GM13977 (cell line): ENCODE data around the gene WARS2.

ENCODE experiments used
- DNase-seq: peaks from one replicate; pipeline ENCODE4 v3.0.0; 2012; ENCODE audit warnings: low spot score
- CTCF ChIP-seq: IDR thresholded peaks from 2 replicates; pipeline ENCODE4 v1.5.1; 2012; ENCODE audit warnings: mild to moderate bottlenecking, control low read depth; ENCODE audit not compliant: insufficient read depth; ENCODE audit errors: extremely low read depth, missing control alignments
- in situ Hi-C: fragments of 300-500 bp; cut with MboI; formaldehyde crosslinking; loops from one replicate; pipeline ENCODE4 v1.12.0; 2022; ENCODE audit warnings: low sequenced_read_pairs, low pct_unique_long_range_greater_than_20kb, mixed read lengths, inconsistent platforms; ENCODE audit not compliant: unreplicated experiment

The WARS2 gene

DNA sequence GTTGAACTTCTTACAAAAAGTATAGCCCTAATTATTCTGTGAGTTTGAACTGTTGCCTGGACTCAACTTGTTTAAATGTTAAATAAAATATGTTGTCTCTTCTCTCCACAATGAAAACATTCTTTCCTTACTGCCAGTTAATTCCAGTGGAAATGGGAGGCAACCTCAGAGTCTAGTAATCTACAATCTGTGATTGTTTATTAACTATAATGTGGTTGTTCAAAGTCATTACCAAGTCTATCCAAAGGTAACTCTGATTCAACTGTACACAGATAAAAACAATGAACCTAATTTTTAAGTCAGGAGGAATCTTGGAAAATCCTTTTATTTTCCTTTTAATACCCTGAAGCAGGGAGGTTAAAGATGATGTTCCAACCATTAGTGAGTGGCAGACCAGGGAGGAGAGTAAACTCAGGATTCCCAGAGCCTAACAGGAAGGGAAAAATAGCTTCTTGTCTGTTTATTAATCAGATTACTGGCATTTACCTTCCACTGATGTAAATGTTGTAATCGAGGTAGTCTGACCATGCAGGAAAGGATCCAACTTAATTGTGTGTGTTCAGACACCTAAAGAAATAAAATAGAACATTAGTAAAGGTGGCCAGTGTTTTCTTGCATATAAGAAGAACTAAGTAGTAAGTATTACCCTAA is 95.2 kb downstream of the WARS2 start:
- in situ Hi-C loops: no loop called here
- no peak for TF ChIP-seq CTCF

GRCh38 chr1:119040906-119041305 is 99.5 kb downstream of the WARS2 start:
- no peak for DNase-seq
- in situ Hi-C loops: no loop called here
- TF ChIP-seq CTCF: no peak

More for the DNA sequence above, 95.2 kb downstream of the WARS2 start:
- no peak for DNase-seq

DNA sequence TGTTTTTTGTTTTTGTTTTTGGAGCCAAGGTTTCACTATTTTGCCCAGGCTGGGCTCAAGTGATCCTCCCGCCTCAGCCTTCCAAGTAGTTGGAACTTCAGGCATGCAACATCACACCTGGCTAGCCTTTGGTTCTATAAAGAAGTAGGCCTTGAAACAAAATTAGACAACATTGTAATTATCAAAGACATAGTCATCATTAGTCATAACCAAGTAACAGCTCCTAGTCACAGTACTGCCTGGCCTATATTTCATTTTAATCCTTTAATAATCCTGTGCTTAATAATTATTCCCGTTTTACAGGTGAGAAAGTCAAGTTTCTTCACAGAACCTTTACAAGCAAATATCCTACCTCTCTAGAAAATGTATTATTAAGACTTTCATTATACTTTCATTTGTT is 100.0 kb downstream of the WARS2 start:
- no peak for TF ChIP-seq CTCF
- no peak for DNase-seq
- in situ Hi-C loops: no loop called here

DNA sequence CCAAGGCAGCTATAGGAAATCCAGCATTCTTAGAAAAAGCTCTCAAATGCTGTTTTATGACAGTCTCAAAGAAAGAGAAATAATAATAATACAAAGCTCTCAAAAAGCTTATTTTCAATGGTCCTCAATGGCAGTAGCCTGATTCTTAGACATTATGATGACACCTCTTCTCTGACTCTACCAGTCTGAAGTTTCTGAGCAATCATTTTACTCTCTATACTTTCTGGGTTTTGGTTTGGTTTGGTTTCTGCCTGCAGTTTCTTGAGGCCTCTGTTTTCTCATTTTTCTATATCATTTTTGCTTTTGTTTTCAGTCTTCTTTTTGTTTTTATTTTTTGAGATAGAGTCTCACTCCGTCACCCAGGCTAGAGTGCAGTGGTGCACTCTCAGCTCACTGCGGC is 102.1 kb downstream of the WARS2 start:
- no peak for TF ChIP-seq CTCF
- in situ Hi-C loops: no loop called here
- DNase-seq: no peak

GRCh38 chr1:119034359-119034758 is 106.1 kb downstream of the WARS2 start:
- no peak for DNase-seq
- no peak for TF ChIP-seq CTCF
- in situ Hi-C loops: no loop called here

DNA sequence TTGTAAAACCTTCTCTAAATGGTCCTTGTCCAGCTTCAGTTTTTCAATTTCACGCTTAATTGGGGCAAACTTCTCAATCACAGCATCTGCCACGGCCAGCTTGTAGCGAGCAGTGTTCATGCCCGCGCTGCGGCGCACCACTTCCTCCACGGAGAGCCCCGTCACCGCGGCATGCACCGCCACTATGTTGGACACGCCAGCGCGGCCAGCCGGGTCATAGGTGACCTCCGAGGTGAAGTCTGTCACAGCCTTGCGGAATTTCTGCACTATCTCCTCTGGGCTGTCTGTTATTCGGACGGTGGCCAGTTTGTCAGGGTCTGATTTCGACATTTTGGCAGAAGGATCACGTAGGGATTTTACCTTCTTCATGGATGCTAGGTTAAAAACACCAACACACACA is 107.5 kb downstream of the WARS2 start:
- no peak for DNase-seq
- in situ Hi-C loops: no loop called here
- no peak for TF ChIP-seq CTCF
